CD4-positive, alpha-beta memory T cell (primary cell): Measurements from ENCODE around the gene SCFD2. TPM values are rescaled to one million over a fixed set of nuclear protein-coding genes. Genes with fewer than 3 reads are reported as not detected.
"Not testable (repeated sequence)": the region's sequence is repeated elsewhere in the genome, so short reads cannot be mapped to it uniquely, and the experiment has no call there.

Experiments used
- CTCF ChIA-PET: fragments of 350-600 bp; sonication (Branson Sonifier 250); formaldehyde crosslinking; loops from one replicate; lab custom pipeline; 2021; ENCODE audit warnings: inconsistent platforms; ENCODE audit not compliant: partially characterized antibody; lab: Charles Lee
- POLR2A ChIA-PET: fragments of 350-600 bp; sonication (Branson Sonifier 250); formaldehyde crosslinking; loops from one replicate; lab custom pipeline; 2021; ENCODE audit not compliant: partially characterized antibody; lab: Charles Lee
- DNase-seq, 5 donors: peaks; one replicate each; pipeline versions ENCODE4 v3.0.0 to v3.0.0-alpha.2; 2020 to 2022; ENCODE audit warnings: mixed read lengths in 1 of 5
- H3K27ac ChIP-seq: one replicate; pipeline ENCODE4 v1.7.0; 2013; ENCODE audit warnings: low read depth, low read length
- H3K27me3 ChIP-seq: 2 replicates; pipeline ENCODE4 v1.7.0; 2013; ENCODE audit warnings: mild to moderate bottlenecking, low read length, moderate library complexity; ENCODE audit not compliant: insufficient read depth
- H3K36me3 ChIP-seq: 2 replicates; pipeline ENCODE4 v1.7.0; 2013; ENCODE audit warnings: mild to moderate bottlenecking, low read length, moderate library complexity; ENCODE audit not compliant: insufficient read depth
- H3K4me1 ChIP-seq: 2 replicates; pipeline ENCODE4 v1.7.0; 2013; ENCODE audit warnings: mild to moderate bottlenecking, low read length, moderate library complexity; ENCODE audit not compliant: insufficient read depth
- H3K4me3 ChIP-seq, 2 donors: one replicate each; pipeline ENCODE4 v1.7.0; 2013; ENCODE audit warnings: low read length in 2 of 2, mild to moderate bottlenecking in 1 of 2
- H3K9me3 ChIP-seq, 2 donors: one replicate each; pipeline ENCODE4 v1.7.0; 2013; ENCODE audit warnings: low read length in 2 of 2, control low read depth in 1 of 2; ENCODE audit not compliant: control insufficient read depth in 1 of 2
- H3K27ac Mint-ChIP-seq, 7 donors: one replicate each; pipeline ENCODE4 v1.8.0; 2020 to 2021; ENCODE audit warnings: mixed read lengths in 7 of 7, mild to moderate bottlenecking in 6 of 7, inconsistent platforms in 3 of 7, moderate library complexity in 3 of 7
- H3K27me3 Mint-ChIP-seq, 2 donors: one replicate each; pipeline ENCODE4 v1.8.0; 2020 to 2021; ENCODE audit warnings: mixed read lengths in 2 of 2
- H3K36me3 Mint-ChIP-seq, 2 donors: one replicate each; pipeline ENCODE4 v1.8.0; 2020 to 2021; ENCODE audit warnings: mixed read lengths in 2 of 2, inconsistent platforms in 1 of 2, mild to moderate bottlenecking in 1 of 2
- H3K4me1 Mint-ChIP-seq, 4 donors: one replicate each; pipeline ENCODE4 v1.8.0; 2020 to 2021; ENCODE audit warnings: mixed read lengths in 4 of 4, mild to moderate bottlenecking in 1 of 4
- H3K4me3 Mint-ChIP-seq, 8 donors: one replicate each; pipeline ENCODE4 v1.8.0; 2020 to 2021; ENCODE audit warnings: mixed read lengths in 8 of 8, mild to moderate bottlenecking in 7 of 8, moderate library complexity in 6 of 8, inconsistent platforms in 3 of 8
- H3K9me3 Mint-ChIP-seq, 8 donors: one replicate each; pipeline ENCODE4 v1.8.0; 2020 to 2021; ENCODE audit warnings: mixed read lengths in 8 of 8, mild to moderate bottlenecking in 5 of 8, inconsistent platforms in 3 of 8, moderate library complexity in 1 of 8
- intact Hi-C: fragments of 100-400 bp; cut with micrococcal nuclease; formaldehyde crosslinking; loops from one replicate; pipeline ENCODE4 v1.15.1; 2023
- polyA plus RNA-seq, 2 donors: library from polyadenylated mRNA; unstranded; fragments of 300-500 nt; fragmentation: Illumina TruSeq; gene quantifications; one replicate each; pipeline ENCODE4 v1.2.3, GENCODE V29; 2021
- total RNA-seq, 2 experiments: library from RNA; stranded (reverse); gene quantifications; one replicate each; pipeline ENCODE4 v1.2.3, GENCODE V29; 2021

Gene SCFD2
- total and polyA plus RNA-seq, 4 experiments from 2014 or later: 12.4 to 21.2 (median 13.5) TPM

GRCh38 chr4:53307210-53307609, 58.7 kb downstream of the SCFD2 start:
- Mint-ChIP-seq H3K4me1 (peaks cover 0 to 4% (median 2%) of the 10 kb centered on the region in 4 donors), H3K9me3 (peaks cover 0 to 29% (median 17%) of the 10 kb centered on the region in 8 donors), H3K27ac (peak overlapping the region in 1 of 7 donors; percentile 29), H3K4me3 (no peak overlapping the region), H3K36me3 (peaks cover 49 to 77% of the 10 kb centered on the region in 2 donors), H3K27me3 (no peaks in the 10 kb centered on the region)
- Histone ChIP-seq H3K9me3 (no peaks in the 10 kb centered on the region), H3K4me3 (no peak overlapping the region), H3K36me3 (peaks cover 3% of the 10 kb centered on the region), H3K4me1 (no peaks in the 10 kb centered on the region), H3K27ac (no peak overlapping the region), H3K27me3 (no peaks in the 10 kb centered on the region)
- CTCF ChIA-PET: no interaction called here
- intact Hi-C loops: no loop called here
- POLR2A ChIA-PET: no interaction called here
- no peak for DNase-seq

- intact Hi-C loops: no loop called here
- Histone ChIP-seq H3K9me3 (no peaks in the 10 kb centered on the region), H3K27ac (no peak overlapping the region), H3K36me3 (no peaks in the 10 kb centered on the region), H3K4me1 (no peaks in the 10 kb centered on the region), H3K27me3 (no peaks in the 10 kb centered on the region), H3K4me3 (no peak overlapping the region)
- Mint-ChIP-seq H3K4me3 (no peak overlapping the region), H3K27ac (peak overlapping the region in 2 of 7 donors; percentile 30 to 39), H3K36me3 (peaks cover 49 to 72% of the 10 kb centered on the region in 2 donors), H3K4me1 (peaks cover 0 to 4% (median under 1%) of the 10 kb centered on the region in 4 donors), H3K9me3 (peaks cover 0 to 34% (median 17%) of the 10 kb centered on the region in 8 donors), H3K27me3 (no peaks in the 10 kb centered on the region)
- no peak for DNase-seq
- ChIA-PET CTCF (no interaction called here), POLR2A (no interaction called here)
Observed at GRCh38 chr4:53306729-53307128, 59.1 kb downstream of the SCFD2 start.

- H3K27me3 ChIP-seq, DNase-seq, H3K27ac ChIP-seq, POLR2A ChIA-PET, H3K27me3 Mint-ChIP-seq, H3K27ac Mint-ChIP-seq, H3K4me3 Mint-ChIP-seq, H3K9me3 ChIP-seq, H3K4me3 ChIP-seq, intact Hi-C loops, H3K4me1 Mint-ChIP-seq, CTCF ChIA-PET, H3K4me1 ChIP-seq, H3K36me3 ChIP-seq: not testable (repeated sequence)
- Mint-ChIP-seq H3K36me3 (peaks cover 37 to 54% of the 10 kb centered on the region in 2 donors), H3K9me3 (peaks cover 2 to 88% (median 76%) of the 10 kb centered on the region in 8 donors)
Observed at GRCh38 chr4:53292209-53292608, 73.7 kb downstream of the SCFD2 start.

GRCh38 chr4:53281438-53281837, 84.4 kb downstream of the SCFD2 start:
- no peaks in the 10 kb centered on the region for H3K9me3 ChIP-seq
- intact Hi-C loops: no loop called here
- H3K27ac ChIP-seq: no peak overlapping the region
- peaks cover 13 to 32% of the 10 kb centered on the region in 2 donors for H3K36me3 Mint-ChIP-seq
- DNase-seq: no peak
- ChIA-PET POLR2A (no interaction called here), CTCF (no interaction called here)
- no peak overlapping the region for H3K4me3 Mint-ChIP-seq
- no peak overlapping the region for H3K27ac Mint-ChIP-seq
- H3K4me1 ChIP-seq: no peaks in the 10 kb centered on the region
- H3K27me3 ChIP-seq: no peaks in the 10 kb centered on the region
- H3K9me3 Mint-ChIP-seq: peaks cover 0 to 3% (median 0%) of the 10 kb centered on the region in 8 donors
- H3K36me3 ChIP-seq: no peaks in the 10 kb centered on the region
- no peaks in the 10 kb centered on the region for H3K27me3 Mint-ChIP-seq
- no peak overlapping the region for H3K4me3 ChIP-seq
- peaks cover 0 to 2% (median under 1%) of the 10 kb centered on the region in 4 donors for H3K4me1 Mint-ChIP-seq

- Mint-ChIP-seq H3K4me3 (no peak overlapping the region), H3K36me3 (peaks cover 13 to 33% of the 10 kb centered on the region in 2 donors), H3K4me1 (peaks cover 0 to 2% (median under 1%) of the 10 kb centered on the region in 4 donors), H3K9me3 (peaks cover 0 to 3% (median 0%) of the 10 kb centered on the region in 8 donors), H3K27ac (no peak overlapping the region), H3K27me3 (no peaks in the 10 kb centered on the region)
- Histone ChIP-seq H3K4me3 (no peak overlapping the region), H3K9me3 (no peaks in the 10 kb centered on the region), H3K27me3 (no peaks in the 10 kb centered on the region), H3K4me1 (no peaks in the 10 kb centered on the region), H3K36me3 (no peaks in the 10 kb centered on the region), H3K27ac (no peak overlapping the region)
- intact Hi-C loops: no loop called here
- ChIA-PET POLR2A (no interaction called here), CTCF (no interaction called here)
- no peak for DNase-seq
Observed at GRCh38 chr4:53280846-53281245, 85.0 kb downstream of the SCFD2 start.

- Mint-ChIP-seq H3K36me3 (peaks cover 24 to 53% of the 10 kb centered on the region in 2 donors), H3K27ac (no peak overlapping the region), H3K9me3 (peaks cover 0 to 3% (median 0%) of the 10 kb centered on the region in 8 donors), H3K4me3 (no peak overlapping the region), H3K27me3 (no peaks in the 10 kb centered on the region), H3K4me1 (peaks cover 0 to 1% (median 0%) of the 10 kb centered on the region in 4 donors)
- Histone ChIP-seq H3K27ac (no peak overlapping the region), H3K36me3 (no peaks in the 10 kb centered on the region), H3K4me3 (no peak overlapping the region), H3K4me1 (no peaks in the 10 kb centered on the region), H3K9me3 (no peaks in the 10 kb centered on the region), H3K27me3 (no peaks in the 10 kb centered on the region)
- DNase-seq: peak in 1 of 5 donors; percentile 13
- CTCF ChIA-PET: no interaction called here
- POLR2A ChIA-PET: no interaction called here
- intact Hi-C loops: no loop called here
Observed at GRCh38 chr4:53274609-53275268, 91.1 kb downstream of the SCFD2 start.

- H3K27ac ChIP-seq: no peak overlapping the region
- no peaks in the 10 kb centered on the region for H3K9me3 ChIP-seq
- ChIA-PET POLR2A (no interaction called here), CTCF (no interaction called here)
- H3K27ac Mint-ChIP-seq: peak overlapping the region in 1 of 7 donors; percentile 49
- intact Hi-C loops: no loop called here
- no peaks in the 10 kb centered on the region for H3K4me1 ChIP-seq
- no peaks in the 10 kb centered on the region for H3K27me3 Mint-ChIP-seq
- H3K4me3 ChIP-seq: no peak overlapping the region
- peaks cover 0 to 1% (median 0%) of the 10 kb centered on the region in 4 donors for H3K4me1 Mint-ChIP-seq
- peaks cover 0 to 3% (median 0%) of the 10 kb centered on the region in 8 donors for H3K9me3 Mint-ChIP-seq
- no peak for DNase-seq
- H3K36me3 ChIP-seq: no peaks in the 10 kb centered on the region
- no peak overlapping the region for H3K4me3 Mint-ChIP-seq
- peaks cover 23 to 54% of the 10 kb centered on the region in 2 donors for H3K36me3 Mint-ChIP-seq
- no peaks in the 10 kb centered on the region for H3K27me3 ChIP-seq
Observed at GRCh38 chr4:53273726-53274125, 92.1 kb downstream of the SCFD2 start.
